ENCODE results near the gene COPB1.

- TF ChIP-seq CTCF (IDR thresholded peaks at IDR 0.05; ENCODE audit: insufficient read depth, low read length, poor library complexity, severe bottlenecking) (no peak), EZH2phosphoT487 (conservative IDR thresholded peaks at IDR 0.05; ENCODE audit: low read length) (no peak)
Observed at GRCh38 chr11:14458377-14458776, 41.2 kb downstream of the COPB1 start.
